Activated CD8-positive, alpha-beta T cell treated with anti-CD3 and anti-CD28 coated beads, Interleukin-2, amount 10 ng/mL, durations not matched to agents 7 days and 5 days (primary cell): ENCODE results near the gene TMEM179. TPM values are rescaled to one million over a fixed set of nuclear protein-coding genes. Genes with fewer than 3 reads are reported as not detected.

Source experiments
- ATAC-seq: fragments of 150-1000 bp; cut with Tn5 transposase; one replicate; pipeline ENCODE4 v1.10.0; 2021; ENCODE audit warnings: moderate library complexity
- CTCF ChIA-PET: fragments of 350-600 bp; sonication (Branson Sonifier 250); formaldehyde crosslinking; loops from one replicate; lab custom pipeline; 2021; ENCODE audit warnings: antibody characterized with exemption; lab: Charles Lee
- POLR2A ChIA-PET: fragments of 350-600 bp; sonication (Branson Sonifier 250); formaldehyde crosslinking; loops from one replicate; lab custom pipeline; 2021; ENCODE audit warnings: antibody characterized with exemption; lab: Charles Lee
- DNase-seq: peaks from one replicate; pipeline ENCODE4 v3.0.0-alpha.2; 2020
- H3K27ac Mint-ChIP-seq: one replicate; pipeline ENCODE4 v1.8.0; 2021; ENCODE audit warnings: mild to moderate bottlenecking, mixed read lengths
- H3K27me3 Mint-ChIP-seq: one replicate; pipeline ENCODE4 v1.8.0; 2021; ENCODE audit warnings: low read depth, mixed read lengths
- H3K36me3 Mint-ChIP-seq: one replicate; pipeline ENCODE4 v1.8.0; 2021; ENCODE audit warnings: low read depth, mixed read lengths
- H3K4me1 Mint-ChIP-seq: one replicate; pipeline ENCODE4 v1.8.0; 2021; ENCODE audit warnings: low read depth, mixed read lengths
- H3K4me3 Mint-ChIP-seq: one replicate; pipeline ENCODE4 v1.8.0; 2021; ENCODE audit warnings: mild to moderate bottlenecking, mixed read lengths
- H3K9me3 Mint-ChIP-seq: one replicate; pipeline ENCODE4 v1.8.0; 2022; ENCODE audit warnings: mixed read lengths; ENCODE audit not compliant: insufficient read depth
- total RNA-seq, 2 experiments: library from RNA; stranded (reverse); gene quantifications; one replicate each; pipeline ENCODE4 v1.2.3, GENCODE V29; 2021

TMEM179 gene
- total RNA-seq, 2 experiments from 2014 or later = not detected

DNA sequence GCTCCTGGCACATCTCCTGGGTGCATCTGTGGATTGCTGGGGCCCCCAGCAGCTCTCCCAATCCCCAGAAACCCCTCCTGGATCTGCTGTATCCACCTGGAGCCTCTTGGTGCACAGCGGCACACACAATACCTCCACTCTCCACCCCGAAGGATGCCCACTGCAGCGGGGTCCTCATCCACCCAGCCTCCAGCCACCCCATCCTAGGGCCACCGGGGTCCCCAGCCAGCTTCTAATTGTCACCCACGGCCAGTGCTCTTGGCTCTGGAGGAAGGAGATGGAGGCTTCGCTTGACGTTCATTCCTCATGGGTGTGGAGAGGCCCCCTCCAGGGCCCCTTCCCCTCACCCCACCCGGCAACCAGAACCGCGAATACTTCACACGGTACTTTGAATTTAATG is 31.6 kb upstream of the TMEM179 start:
- H3K9me3 Mint-ChIP-seq = no peaks in the 10 kb centered on the region
- H3K36me3 Mint-ChIP-seq = no peaks in the 10 kb centered on the region
- ATAC-seq = no peak
- H3K4me1 Mint-ChIP-seq = no peaks in the 10 kb centered on the region
- no peak overlapping the region for H3K4me3 Mint-ChIP-seq
- H3K27ac Mint-ChIP-seq = no peak overlapping the region
- CTCF ChIA-PET = no interaction called here
- DNase-seq = no peak
- POLR2A ChIA-PET = no interaction called here
- no peaks in the 10 kb centered on the region for H3K27me3 Mint-ChIP-seq

DNA sequence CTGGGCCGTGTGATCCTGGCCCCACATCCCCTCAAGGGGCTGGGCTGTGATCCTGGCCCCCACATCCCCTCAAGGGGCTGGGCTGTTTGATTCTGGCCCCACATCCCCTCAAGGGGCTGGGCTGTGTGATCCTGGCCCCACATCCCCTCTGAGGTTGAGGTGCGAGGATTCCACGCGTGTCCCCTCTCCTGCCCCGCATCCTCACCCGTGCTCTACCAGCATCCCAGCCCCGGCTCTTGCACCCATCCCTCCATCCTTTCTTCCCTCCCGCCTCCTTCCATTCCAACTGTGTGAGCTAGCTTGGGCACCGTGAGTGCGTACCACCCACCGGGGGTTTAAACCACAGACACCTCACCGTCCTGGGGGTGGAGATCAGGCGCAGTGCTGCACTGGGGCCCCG is 31.1 kb upstream of the TMEM179 start:
- ATAC-seq (no peak), DNase-seq (no peak)
- H3K9me3 Mint-ChIP-seq = no peaks in the 10 kb centered on the region
- no peaks in the 10 kb centered on the region for H3K27me3 Mint-ChIP-seq
- H3K27ac Mint-ChIP-seq = no peak overlapping the region
- no peaks in the 10 kb centered on the region for H3K36me3 Mint-ChIP-seq
- no peak overlapping the region for H3K4me3 Mint-ChIP-seq
- H3K4me1 Mint-ChIP-seq = no peaks in the 10 kb centered on the region
- POLR2A ChIA-PET = no interaction called here
- CTCF ChIA-PET = no interaction called here

DNA sequence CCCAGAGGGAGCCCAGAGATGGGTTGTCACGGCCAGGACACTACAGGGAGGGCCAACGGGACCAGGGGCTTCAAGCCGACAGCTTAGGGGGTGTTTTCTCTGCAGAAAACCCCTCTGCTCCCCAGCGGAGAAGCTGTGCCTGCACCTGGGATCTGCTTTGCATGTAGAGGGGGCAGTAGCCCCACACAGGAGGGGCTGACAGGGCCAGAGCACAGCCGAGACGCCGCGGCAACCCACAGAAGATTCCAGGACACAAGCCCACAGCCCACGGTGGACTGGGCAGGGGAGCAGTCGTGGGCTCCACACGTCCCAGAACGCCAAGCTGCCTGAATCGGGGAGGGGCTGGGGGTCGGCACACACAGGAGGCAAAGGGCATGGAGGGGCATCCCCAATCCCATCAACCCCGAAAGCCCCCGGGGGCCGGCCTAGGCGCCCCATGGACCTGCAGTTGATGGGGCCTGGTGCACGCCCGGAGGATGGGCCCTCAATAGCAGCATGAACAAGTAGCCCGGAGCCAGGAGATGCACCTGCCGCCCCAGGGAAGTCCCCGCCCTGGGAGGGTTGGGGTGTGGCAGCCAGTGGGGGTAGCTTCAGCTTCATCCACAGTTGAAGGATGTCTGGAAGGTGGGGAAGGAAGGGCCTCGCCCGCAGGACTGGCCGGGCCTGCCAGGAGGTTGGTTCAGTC is 30.5 kb upstream of the TMEM179 start:
- H3K9me3 Mint-ChIP-seq = no peaks in the 10 kb centered on the region
- H3K36me3 Mint-ChIP-seq = no peaks in the 10 kb centered on the region
- ATAC-seq (no peak), DNase-seq (no peak)
- no peak overlapping the region for H3K4me3 Mint-ChIP-seq
- ChIA-PET CTCF (no interaction called here), POLR2A (no interaction called here)
- H3K4me1 Mint-ChIP-seq = no peaks in the 10 kb centered on the region
- no peak overlapping the region for H3K27ac Mint-ChIP-seq
- H3K27me3 Mint-ChIP-seq = no peaks in the 10 kb centered on the region

DNA sequence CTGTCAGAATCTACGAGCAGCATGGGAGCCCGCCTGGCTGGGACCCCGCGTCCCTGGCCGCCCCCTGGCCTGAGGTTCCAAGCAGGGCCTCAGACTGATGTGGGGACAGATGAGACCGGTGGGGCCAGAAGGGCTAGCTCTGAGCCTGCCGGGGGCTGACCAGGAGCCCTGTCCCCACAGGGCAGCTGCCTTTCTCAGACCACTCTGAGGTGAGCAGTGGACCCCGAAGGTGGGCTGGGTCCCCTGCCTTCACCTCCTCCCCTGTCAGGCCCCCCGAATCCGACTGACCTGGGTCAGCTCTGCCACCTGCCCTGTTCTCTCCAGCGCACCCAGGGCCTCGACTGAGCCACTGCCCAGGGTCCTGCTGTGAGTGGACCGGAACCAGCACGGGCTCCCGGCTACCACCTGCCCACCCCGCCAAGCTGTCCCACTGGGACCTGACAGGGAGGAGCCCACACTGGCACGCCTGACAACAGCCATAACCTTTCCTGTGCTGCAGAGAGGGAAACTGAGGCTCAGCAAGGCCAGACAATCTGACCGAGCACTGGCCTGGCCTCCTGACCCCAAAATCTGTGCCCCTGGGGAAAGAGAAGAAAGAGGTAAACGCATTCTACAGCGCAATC is 29.7 kb upstream of the TMEM179 start:
- ChIA-PET CTCF (no interaction called here), POLR2A (no interaction called here)
- DNase-seq = no peak
- no peaks in the 10 kb centered on the region for H3K36me3 Mint-ChIP-seq
- H3K4me1 Mint-ChIP-seq = no peaks in the 10 kb centered on the region
- H3K27me3 Mint-ChIP-seq = no peaks in the 10 kb centered on the region
- no peak overlapping the region for H3K4me3 Mint-ChIP-seq
- no peak for ATAC-seq
- no peaks in the 10 kb centered on the region for H3K9me3 Mint-ChIP-seq
- H3K27ac Mint-ChIP-seq = no peak overlapping the region

DNA sequence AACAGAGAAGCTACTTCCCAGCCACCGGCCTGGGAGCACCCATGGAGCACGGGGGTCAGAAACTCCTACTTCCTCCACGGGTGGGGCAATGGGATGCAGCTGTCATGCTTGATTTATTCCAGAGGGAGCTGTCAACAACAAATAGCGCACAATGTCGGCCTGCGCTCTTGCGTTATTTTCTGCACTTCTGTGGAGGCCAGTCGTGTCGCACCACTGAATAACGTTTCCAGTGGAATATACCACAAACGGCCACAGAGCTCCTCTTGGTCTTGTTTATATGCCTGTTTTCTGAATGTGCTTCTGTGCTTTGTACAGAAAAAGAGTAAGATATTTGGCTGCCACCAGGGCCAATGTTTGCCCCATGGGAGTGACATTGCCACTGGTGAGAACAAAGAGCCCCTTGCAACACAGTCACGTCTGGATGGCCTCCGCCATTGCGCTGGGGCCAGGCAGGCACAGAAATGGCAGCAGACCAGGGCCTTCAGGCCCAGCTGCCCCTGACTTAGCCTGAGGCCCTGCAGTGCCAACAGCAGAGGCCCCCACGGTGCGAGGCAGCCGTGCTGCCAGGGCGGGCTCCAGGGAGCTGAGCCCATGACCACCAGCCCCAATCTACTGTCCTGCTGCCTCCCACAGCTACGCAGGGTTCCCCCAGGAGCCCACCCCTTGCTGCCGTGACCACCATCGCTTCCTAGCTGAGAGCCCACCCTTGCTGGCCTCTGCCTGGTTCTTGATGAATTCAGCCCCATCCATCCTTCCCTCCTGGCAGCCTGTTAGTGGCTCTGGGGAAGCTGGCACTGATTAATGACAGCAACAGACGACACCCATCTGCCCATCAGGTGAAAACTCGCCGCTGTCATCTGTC is 28.9 kb upstream of the TMEM179 start:
- Mint-ChIP-seq H3K9me3 (no peaks in the 10 kb centered on the region), H3K4me1 (no peaks in the 10 kb centered on the region), H3K27ac (no peak overlapping the region), H3K36me3 (no peaks in the 10 kb centered on the region), H3K27me3 (no peaks in the 10 kb centered on the region), H3K4me3 (no peak overlapping the region)
- DNase-seq (no peak), ATAC-seq (no peak)
- POLR2A ChIA-PET = no interaction called here
- CTCF ChIA-PET = no interaction called here

DNA sequence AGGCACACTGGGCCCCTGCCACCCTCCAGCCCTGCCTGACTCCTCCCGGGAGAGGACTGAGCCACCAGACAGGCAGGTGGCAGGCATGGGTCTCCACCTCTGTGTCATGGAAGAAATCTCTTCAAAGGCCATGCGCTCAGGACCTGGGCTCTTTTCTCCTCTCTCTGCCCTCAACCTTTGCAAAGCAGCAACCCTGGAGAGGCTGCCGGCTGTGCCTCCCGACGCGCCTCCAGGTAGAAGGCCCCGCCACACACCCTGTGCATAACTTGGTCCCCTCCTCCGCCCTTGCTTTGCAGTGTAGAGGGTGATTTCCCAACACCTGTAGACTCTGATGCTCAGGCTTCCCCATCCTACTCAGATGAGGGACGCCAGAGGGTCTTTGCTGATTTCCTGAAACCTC is 28.2 kb upstream of the TMEM179 start:
- POLR2A ChIA-PET = no interaction called here
- Mint-ChIP-seq H3K4me1 (no peaks in the 10 kb centered on the region), H3K4me3 (no peak overlapping the region), H3K9me3 (peaks cover 6% of the 10 kb centered on the region), H3K36me3 (no peaks in the 10 kb centered on the region), H3K27ac (no peak overlapping the region), H3K27me3 (no peaks in the 10 kb centered on the region)
- DNase-seq = no peak
- CTCF ChIA-PET = no interaction called here
- ATAC-seq = no peak

DNA sequence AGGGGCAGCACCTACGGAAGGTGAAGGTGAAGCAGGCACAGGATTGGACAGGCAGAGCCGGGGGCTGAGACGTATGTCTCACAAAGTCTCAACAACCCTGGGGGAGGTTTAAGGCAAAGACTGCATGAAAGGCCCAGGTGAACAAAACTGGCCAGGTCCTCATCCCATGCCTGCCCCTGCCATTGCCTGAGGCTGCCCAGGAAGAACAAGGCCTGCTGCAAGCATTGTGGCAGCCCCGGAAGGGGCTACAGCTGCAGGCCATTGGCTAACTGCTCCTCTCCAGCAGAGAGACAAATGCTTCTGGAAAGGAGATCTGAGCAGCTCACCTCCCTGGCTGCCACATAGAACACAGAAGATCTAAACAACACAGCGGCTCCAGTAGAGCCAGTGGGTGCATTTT is 20.4 kb upstream of the TMEM179 start:
- ChIA-PET POLR2A (interaction anchor here (0.6 kb wide), 1 partner anchor 574 kb away, joined by 4 read pairs; no protein-coding TSS in a partner anchor), CTCF (no interaction called here)

DNA sequence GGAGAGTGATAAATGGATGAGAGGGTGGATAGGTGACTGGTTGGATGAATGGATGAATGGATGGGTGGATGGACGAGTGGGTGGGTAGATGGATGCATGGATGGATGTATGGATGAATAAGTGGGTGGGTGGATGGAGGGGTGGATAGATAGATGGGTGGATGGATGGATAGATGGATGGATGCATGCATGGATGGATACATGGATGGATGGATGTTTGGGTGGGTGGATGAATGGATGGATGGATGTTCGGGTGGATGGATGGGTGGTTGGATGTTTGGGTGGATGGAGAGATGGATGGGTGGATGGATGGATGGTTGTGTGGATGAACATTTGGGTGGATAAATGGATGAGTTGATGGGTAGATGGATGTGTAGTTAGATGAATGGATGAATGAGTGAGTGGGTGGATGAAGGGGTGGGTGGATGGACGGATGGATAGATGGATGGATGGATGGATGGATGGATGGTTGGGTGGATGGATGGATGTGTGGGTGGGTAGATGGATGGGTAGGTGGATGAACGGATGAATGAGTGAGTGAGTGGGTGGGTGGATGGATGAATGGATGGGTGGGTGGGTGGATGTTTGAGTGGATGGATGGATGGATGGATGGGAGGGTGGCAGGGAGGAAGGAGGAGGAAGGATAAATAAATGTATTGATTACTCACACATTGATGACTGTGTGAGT is 9.7 kb upstream of the TMEM179 start:
- no peak for ATAC-seq
- CTCF ChIA-PET = no interaction called here

More for the DNA sequence above, 20.4 kb upstream of the TMEM179 start:
- DNase-seq (no peak), ATAC-seq (no peak)
- H3K27ac Mint-ChIP-seq = no peak overlapping the region
- H3K27me3 Mint-ChIP-seq = peaks cover 11% of the 10 kb centered on the region
- no peaks in the 10 kb centered on the region for H3K36me3 Mint-ChIP-seq
- H3K9me3 Mint-ChIP-seq = peaks cover 15% of the 10 kb centered on the region
- H3K4me3 Mint-ChIP-seq = no peak overlapping the region
- H3K4me1 Mint-ChIP-seq = no peaks in the 10 kb centered on the region

DNA sequence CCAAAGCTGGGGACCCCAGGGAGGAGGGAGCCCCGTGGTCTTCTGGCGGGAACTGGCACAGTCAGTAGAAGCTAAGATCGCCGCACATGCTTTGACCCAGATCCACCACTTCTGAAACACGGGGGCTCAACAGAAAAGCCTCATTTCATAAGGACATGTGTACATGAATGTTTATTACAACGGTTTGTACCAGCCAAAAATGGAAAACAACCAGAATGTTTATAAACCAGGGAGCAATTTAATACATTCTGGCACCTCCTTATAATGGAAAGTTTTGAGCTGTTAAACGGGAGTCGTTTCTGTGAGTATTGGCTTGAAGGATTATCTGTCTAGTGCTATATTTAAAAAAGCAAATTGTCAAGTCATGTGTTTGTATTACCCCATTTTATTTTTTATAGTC is 7.3 kb upstream of the TMEM179 start:
- no peak for ATAC-seq
- H3K27ac Mint-ChIP-seq = no peak overlapping the region
- ChIA-PET POLR2A (no interaction called here), CTCF (no interaction called here)
- H3K36me3 Mint-ChIP-seq = no peaks in the 10 kb centered on the region
- peaks cover 18% of the 10 kb centered on the region for H3K27me3 Mint-ChIP-seq
- DNase-seq = no peak
- H3K9me3 Mint-ChIP-seq = no peaks in the 10 kb centered on the region
- no peaks in the 10 kb centered on the region for H3K4me1 Mint-ChIP-seq
- no peak overlapping the region for H3K4me3 Mint-ChIP-seq

More for the DNA sequence above, 9.7 kb upstream of the TMEM179 start:
- DNase-seq = no peak
- no peak overlapping the region for H3K27ac Mint-ChIP-seq
- H3K9me3 Mint-ChIP-seq = no peaks in the 10 kb centered on the region
- peaks cover 20% of the 10 kb centered on the region for H3K27me3 Mint-ChIP-seq
- H3K4me1 Mint-ChIP-seq = no peaks in the 10 kb centered on the region
- no peak overlapping the region for H3K4me3 Mint-ChIP-seq
- no peaks in the 10 kb centered on the region for H3K36me3 Mint-ChIP-seq
- POLR2A ChIA-PET = no interaction called here

DNA sequence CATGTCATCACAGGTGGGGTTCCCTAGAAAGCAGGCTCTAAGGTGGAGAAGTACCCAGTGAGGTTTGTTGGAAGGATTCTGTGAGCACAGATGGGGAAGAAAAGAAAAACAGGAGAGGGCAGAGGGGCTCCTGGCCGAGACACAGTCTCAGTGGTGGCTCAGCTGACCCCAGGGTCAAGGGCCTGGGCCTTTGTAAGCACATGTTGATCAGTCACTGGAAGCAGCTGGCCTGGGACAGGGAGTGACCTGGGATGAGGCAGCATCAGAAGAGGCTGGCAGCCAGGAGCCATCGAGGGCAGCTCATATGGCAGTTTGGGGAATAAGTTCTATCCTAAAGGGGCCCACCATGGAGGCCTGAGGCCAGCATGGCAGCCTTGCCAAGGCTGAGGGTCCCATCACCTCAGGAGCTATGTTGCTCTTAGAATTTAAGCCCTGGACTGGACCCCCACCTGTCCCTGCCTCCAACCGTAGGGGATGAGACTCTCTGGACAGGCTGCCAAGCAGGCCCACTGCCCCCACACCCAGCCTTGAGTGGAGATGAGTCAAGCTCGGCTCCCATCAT is 6.3 kb upstream of the TMEM179 start:
- H3K27me3 Mint-ChIP-seq = peaks cover 19% of the 10 kb centered on the region
- ChIA-PET CTCF (no interaction called here), POLR2A (no interaction called here)
- no peaks in the 10 kb centered on the region for H3K4me1 Mint-ChIP-seq
- DNase-seq (no peak), ATAC-seq (no peak)
- H3K9me3 Mint-ChIP-seq = no peaks in the 10 kb centered on the region
- no peaks in the 10 kb centered on the region for H3K36me3 Mint-ChIP-seq
- H3K27ac Mint-ChIP-seq = no peak overlapping the region
- no peak overlapping the region for H3K4me3 Mint-ChIP-seq

DNA sequence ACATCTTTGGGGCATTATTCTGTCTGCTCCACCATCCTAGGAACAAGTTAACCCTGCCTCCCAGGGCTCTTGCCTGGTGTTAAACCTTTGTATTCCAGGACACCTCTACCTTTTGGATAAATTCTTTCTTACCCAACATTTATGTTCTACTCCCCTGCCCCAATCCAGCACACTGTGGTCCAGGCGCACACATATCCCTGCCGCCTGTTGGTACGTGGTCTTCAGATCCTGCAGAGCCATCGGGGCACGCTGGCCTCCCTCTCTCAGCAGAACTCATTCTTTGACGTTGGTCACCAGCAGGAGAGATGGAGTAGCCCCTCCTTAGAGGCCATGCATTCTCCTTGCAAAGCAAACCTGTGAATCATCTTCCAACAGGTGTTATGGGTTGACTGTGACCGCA is 5.1 kb upstream of the TMEM179 start:
- no peak for ATAC-seq
- no peak overlapping the region for H3K27ac Mint-ChIP-seq
- peaks cover 25% of the 10 kb centered on the region for H3K27me3 Mint-ChIP-seq
- no peaks in the 10 kb centered on the region for H3K4me1 Mint-ChIP-seq
- H3K36me3 Mint-ChIP-seq = no peaks in the 10 kb centered on the region
- DNase-seq = no peak
- no peaks in the 10 kb centered on the region for H3K9me3 Mint-ChIP-seq
- ChIA-PET CTCF (no interaction called here), POLR2A (no interaction called here)
- no peak overlapping the region for H3K4me3 Mint-ChIP-seq
